Keratinocyte (primary cell): ENCODE results near the gene MTRR. TPM values are rescaled to one million over a fixed set of nuclear protein-coding genes. Genes with fewer than 3 reads are reported as not detected.

Experiments
- DNase-seq: peaks from one replicate; pipeline ENCODE4 v3.0.0-alpha.2; 2011; ENCODE audit warnings: low read depth, missing footprints, low spot score
- FAIRE-seq: peaks from 2 replicates; lab custom pipeline; 2011; peaks lifted over from hg19 to GRCh38; lab: Jason Lieb, UNC
- H2AFZ ChIP-seq: 2 replicates; pipeline ENCODE4 v1.6.0; 2012; ENCODE audit warnings: low read length, control low read depth, inconsistent platforms; ENCODE audit not compliant: control insufficient read depth
- H3K27ac ChIP-seq: 2 replicates; pipeline ENCODE4 v1.5.1; 2011; ENCODE audit warnings: low read length; ENCODE audit not compliant: control insufficient read depth, insufficient read depth
- H3K27me3 ChIP-seq: 3 replicates; pipeline ENCODE4 v1.6.0; 2011; ENCODE audit warnings: low read length; ENCODE audit not compliant: control insufficient read depth, insufficient read depth; ENCODE audit errors: extremely low read depth
- H3K36me3 ChIP-seq, 2 experiments: 2 replicates in 1 of 2; 3 replicates in 1 of 2; pipeline ENCODE4 v1.5.1; 2011; ENCODE audit warnings: low read length in 2 of 2, mild to moderate bottlenecking in 1 of 2; ENCODE audit not compliant: control insufficient read depth in 2 of 2, insufficient read depth in 2 of 2; ENCODE audit errors: extremely low read depth in 1 of 2
- H3K4me1 ChIP-seq: 3 replicates; pipeline ENCODE4 v1.5.1; 2011; ENCODE audit warnings: low read length; ENCODE audit not compliant: control insufficient read depth, insufficient read depth; ENCODE audit errors: extremely low read depth
- H3K4me2 ChIP-seq: 3 replicates; pipeline ENCODE4 v1.6.0; 2011; ENCODE audit warnings: low read depth, low read length; ENCODE audit not compliant: control insufficient read depth, insufficient read depth; ENCODE audit errors: extremely low read depth
- H3K4me3 ChIP-seq, 3 experiments: fragments of 200-600 bp in 1 of 3; sonication (generic) in 1 of 3; 2 replicates in 2 of 3; 3 replicates in 1 of 3; pipeline ENCODE4 v1.5.1; 2011 to 2016; ENCODE audit warnings: low read length in 3 of 3, mild to moderate bottlenecking in 3 of 3, control low read depth in 2 of 3, inconsistent platforms in 1 of 3, low read depth in 1 of 3, mixed read lengths in 1 of 3, mixed run types in 1 of 3, moderate library complexity in 1 of 3; ENCODE audit not compliant: control insufficient read depth in 2 of 3, insufficient read depth in 2 of 3; ENCODE audit errors: extremely low read depth in 1 of 3
- H3K79me2 ChIP-seq: 2 replicates; pipeline ENCODE4 v1.6.0; 2012; ENCODE audit warnings: low read length; ENCODE audit not compliant: control insufficient read depth, insufficient read depth
- H3K9ac ChIP-seq: 3 replicates; pipeline ENCODE4 v1.6.0; 2011; ENCODE audit warnings: low read length; ENCODE audit not compliant: control insufficient read depth, insufficient read depth; ENCODE audit errors: extremely low read depth
- H3K9me1 ChIP-seq: 3 replicates; pipeline ENCODE4 v1.6.0; 2011; ENCODE audit warnings: low read length; ENCODE audit not compliant: control insufficient read depth, insufficient read depth; ENCODE audit errors: extremely low read depth
- H3K9me3 ChIP-seq: 2 replicates; pipeline ENCODE4 v1.5.1; 2012; ENCODE audit warnings: low read depth, low read length; ENCODE audit not compliant: control insufficient read depth
- H4K20me1 ChIP-seq: 3 replicates; pipeline ENCODE4 v1.6.0; 2011; ENCODE audit warnings: low read length; ENCODE audit not compliant: control insufficient read depth, insufficient read depth; ENCODE audit errors: extremely low read depth
- EZH2 ChIP-seq: IDR thresholded peaks from one replicate; pipeline ENCODE4 v1.6.1; 2012; ENCODE audit warnings: inconsistent platforms, mild to moderate bottlenecking, low read length, moderate library complexity
- dilution Hi-C: fragments of 300-500 bp; cut with MboI; formaldehyde crosslinking; loops from one replicate; pipeline ENCODE4 v1.7.0; 2020; ENCODE audit warnings: low sequenced_read_pairs; ENCODE audit not compliant: extremely low pct_ligation_motif_present
- polyA plus RNA-seq, 5 experiments: library from polyadenylated mRNA; depleted of rRNA in 3 of 5; stranded (reverse) in 3 of 5; stranded (forward) in 1 of 5; unstranded in 1 of 5; fragments of >200 nt; gene quantifications; 1 replicate in 1 of 5; 2 replicates in 3 of 5; 3 replicates in 1 of 5; pipeline versions ENCODE4 v1.2.1 to v1.2.3, GENCODE V29; 2011 to 2012; ENCODE audit warnings: missing spikeins in 2 of 5, low read depth in 1 of 5, low replicate concordance in 1 of 5
- TF ChIP-seq, protein P1 (sequence below), 3 experiments: IDR thresholded peaks in 1 of 3; conservative IDR thresholded peaks in 1 of 3; optimal IDR thresholded peaks in 1 of 3; 2 replicates in 2 of 3; 3 replicates in 1 of 3; pipeline versions ENCODE3 to v1.5.1; 2011; ENCODE audit warnings: low read length in 3 of 3, mild to moderate bottlenecking in 3 of 3, moderate library complexity in 2 of 3, control low read depth in 1 of 3, inconsistent platforms in 1 of 3; ENCODE audit not compliant: insufficient read depth in 2 of 3; ENCODE audit errors: extremely low read depth in 1 of 3

MTRR gene
- polyA plus RNA-seq, 1 donor (not counting 4 experiments of a cell fraction or from before 2014, with no cell fraction given), result 45.5 TPM

DNA sequence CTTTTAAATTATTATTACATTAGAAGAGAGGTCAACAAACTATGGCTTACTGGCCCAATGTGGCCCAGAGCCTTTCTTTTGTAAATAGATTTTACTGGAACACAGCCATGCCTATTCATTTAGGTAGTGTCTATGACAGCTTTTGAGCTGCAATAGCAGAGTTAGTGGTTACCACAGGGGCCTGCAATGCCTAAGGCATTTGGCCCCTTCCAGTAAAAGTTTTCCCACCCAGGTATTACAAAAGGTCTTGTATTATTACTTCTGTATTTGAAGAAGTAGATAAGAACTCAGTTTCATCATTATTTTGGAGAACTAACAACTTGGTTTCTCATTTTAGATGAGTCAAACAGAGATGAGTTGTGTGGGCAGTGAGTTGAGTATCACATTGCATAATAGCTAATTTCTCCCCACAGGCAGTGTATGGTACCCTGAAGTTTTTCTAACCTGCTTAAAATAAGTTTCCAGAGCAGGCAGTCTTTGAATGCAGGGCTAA is 9.5 kb downstream of the MTRR start:
- no peaks in the 10 kb centered on the region for H3K9me1 ChIP-seq
- no peaks in the 10 kb centered on the region for H3K27me3 ChIP-seq
- DNase-seq (no peak), FAIRE-seq (no peak)
- H3K36me3 ChIP-seq, result peaks cover 33 to 41% of the 10 kb centered on the region in 2 experiments
- no peak overlapping the region for H2AFZ ChIP-seq
- dilution Hi-C loops, result no loop called here
- no peak overlapping the region for H3K9ac ChIP-seq
- no peak overlapping the region for H3K27ac ChIP-seq
- H3K4me2 ChIP-seq, result no peak overlapping the region
- H3K4me3 ChIP-seq, result no peak overlapping the region
- H4K20me1 ChIP-seq, result peaks cover 3% of the 10 kb centered on the region
- peaks cover 36% of the 10 kb centered on the region for H3K79me2 ChIP-seq
- TF ChIP-seq, protein P1, sequence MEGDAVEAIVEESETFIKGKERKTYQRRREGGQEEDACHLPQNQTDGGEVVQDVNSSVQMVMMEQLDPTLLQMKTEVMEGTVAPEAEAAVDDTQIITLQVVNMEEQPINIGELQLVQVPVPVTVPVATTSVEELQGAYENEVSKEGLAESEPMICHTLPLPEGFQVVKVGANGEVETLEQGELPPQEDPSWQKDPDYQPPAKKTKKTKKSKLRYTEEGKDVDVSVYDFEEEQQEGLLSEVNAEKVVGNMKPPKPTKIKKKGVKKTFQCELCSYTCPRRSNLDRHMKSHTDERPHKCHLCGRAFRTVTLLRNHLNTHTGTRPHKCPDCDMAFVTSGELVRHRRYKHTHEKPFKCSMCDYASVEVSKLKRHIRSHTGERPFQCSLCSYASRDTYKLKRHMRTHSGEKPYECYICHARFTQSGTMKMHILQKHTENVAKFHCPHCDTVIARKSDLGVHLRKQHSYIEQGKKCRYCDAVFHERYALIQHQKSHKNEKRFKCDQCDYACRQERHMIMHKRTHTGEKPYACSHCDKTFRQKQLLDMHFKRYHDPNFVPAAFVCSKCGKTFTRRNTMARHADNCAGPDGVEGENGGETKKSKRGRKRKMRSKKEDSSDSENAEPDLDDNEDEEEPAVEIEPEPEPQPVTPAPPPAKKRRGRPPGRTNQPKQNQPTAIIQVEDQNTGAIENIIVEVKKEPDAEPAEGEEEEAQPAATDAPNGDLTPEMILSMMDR (optimal IDR thresholded peaks at IDR 0.05 in 1 of 3, IDR thresholded peaks at IDR 0.05 in 1 of 3, conservative IDR thresholded peaks at IDR 0.05 in 1 of 3; ENCODE audit: extremely low read depth in 1 of 3, insufficient read depth in 2 of 3, low read length in 3 of 3), result no peak
- no peak for TF ChIP-seq EZH2
- peaks cover 5% of the 10 kb centered on the region for H3K4me1 ChIP-seq
- no peaks in the 10 kb centered on the region for H3K9me3 ChIP-seq

DNA sequence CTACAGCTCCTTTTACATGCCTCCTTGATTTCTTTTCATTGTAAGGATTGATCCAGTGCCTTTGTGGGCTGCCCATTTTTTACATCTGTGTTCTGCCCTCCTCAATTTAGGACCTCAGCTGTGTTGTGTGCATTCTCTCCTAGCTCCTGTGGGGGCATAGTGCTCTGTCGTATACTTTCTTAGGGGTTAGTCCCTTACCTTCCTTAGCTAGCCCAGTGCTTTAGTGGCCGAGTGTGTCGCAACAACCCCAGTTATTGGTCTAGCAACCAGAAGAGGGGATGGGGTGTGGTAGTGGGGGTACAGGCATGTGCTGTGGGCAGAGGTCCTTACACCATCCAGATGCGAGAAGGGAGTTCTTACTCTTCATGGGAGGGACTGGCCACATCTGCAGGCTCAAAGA is 12.1 kb downstream of the MTRR start:
- no peak overlapping the region for H3K4me3 ChIP-seq
- H3K27me3 ChIP-seq, result no peaks in the 10 kb centered on the region
- H4K20me1 ChIP-seq, result peaks cover 3% of the 10 kb centered on the region
- H3K9me3 ChIP-seq, result no peaks in the 10 kb centered on the region
- H2AFZ ChIP-seq, result no peak overlapping the region
- TF ChIP-seq, protein P1 (optimal IDR thresholded peaks at IDR 0.05 in 1 of 3, IDR thresholded peaks at IDR 0.05 in 1 of 3, conservative IDR thresholded peaks at IDR 0.05 in 1 of 3; ENCODE audit: extremely low read depth in 1 of 3, insufficient read depth in 2 of 3, low read length in 3 of 3), result no peak
- TF ChIP-seq EZH2, result no peak
- no peak for FAIRE-seq
- no peak for DNase-seq
- H3K9me1 ChIP-seq, result no peaks in the 10 kb centered on the region
- H3K9ac ChIP-seq, result no peak overlapping the region
- peaks cover 5% of the 10 kb centered on the region for H3K4me1 ChIP-seq
- H3K4me2 ChIP-seq, result no peak overlapping the region
- dilution Hi-C loops, result no loop called here
- H3K79me2 ChIP-seq, result peaks cover 19% of the 10 kb centered on the region
- peaks cover 29 to 30% of the 10 kb centered on the region in 2 experiments for H3K36me3 ChIP-seq
- no peak overlapping the region for H3K27ac ChIP-seq
